ENCODE data around the gene TBC1D5. TPM values are rescaled to one million over a fixed set of nuclear protein-coding genes. Genes with fewer than 3 reads are reported as not detected.

TBC1D5 gene
- total and polyA plus RNA-seq, 2 of the 8 experiments (the other 6 are each of a cell fraction or from before 2014, with no cell fraction given), result 11.0 to 22.9 TPM

GRCh38 chr3:17239417-17239816 lies 503.0 kb downstream of the TBC1D5 start:
- Histone ChIP-seq H4K91ac (replicated peaks; ENCODE audit: insufficient read length, low read length) (no peak overlapping the region), H3K18ac (ENCODE audit: extremely low read depth, low read length) (no peak overlapping the region), H2BK120ac (replicated peaks; ENCODE audit: low read depth, low read length) (no peak overlapping the region), H3K4me1 (replicated peaks in 1 of 4; ENCODE audit: control insufficient read depth in 3 of 4, insufficient read depth in 4 of 4, low read length in 3 of 4) (no peaks in the 10 kb centered on the region), H3K4me2 (ENCODE audit: insufficient read depth in 1 of 2, low read depth in 2 of 2, low read length in 2 of 2) (no peak overlapping the region), H3K27me3 (replicated peaks in 1 of 4; ENCODE audit: control insufficient read depth in 3 of 4, extremely low read depth in 1 of 4, insufficient read depth in 3 of 4, low read length in 3 of 4) (no peaks in the 10 kb centered on the region), H2BK20ac (ENCODE audit: low read length) (no peak overlapping the region), H3K14ac (ENCODE audit: insufficient read length) (no peak overlapping the region), H2BK15ac (ENCODE audit: low read length) (no peak overlapping the region), H3K56ac (replicated peaks; ENCODE audit: insufficient read length, low read depth, low read length) (no peak overlapping the region), H4K20me1 (replicated peaks in 1 of 2; ENCODE audit: control insufficient read depth in 1 of 2, insufficient read depth in 2 of 2, low read length in 2 of 2) (no peaks in the 10 kb centered on the region), H2AFZ (ENCODE audit: low read length) (no peak overlapping the region), H3K4me3 (ENCODE audit: extremely low read depth in 1 of 4, insufficient read depth in 2 of 4, low read depth in 3 of 4, low read length in 4 of 4) (no peak overlapping the region), H3K36me3 (ENCODE audit: control insufficient read depth in 2 of 4, insufficient read depth in 4 of 4, low read length in 3 of 4) (no peaks in the 10 kb centered on the region), H3K23ac (ENCODE audit: insufficient read length) (no peak overlapping the region), H2BK5ac (ENCODE audit: low read depth, low read length) (no peak overlapping the region), H2BK12ac (ENCODE audit: low read depth, low read length) (no peak overlapping the region), H3K79me1 (ENCODE audit: low read depth, low read length) (no peaks in the 10 kb centered on the region), H3K27ac (ENCODE audit: low read depth, low read length) (no peak overlapping the region), H3K9ac (replicated peaks in 1 of 4; ENCODE audit: extremely low read depth in 1 of 4, low read depth in 3 of 4, low read length in 3 of 4) (no peak overlapping the region), H4K5ac (ENCODE audit: insufficient read length, low read depth, low read length) (no peak overlapping the region), H3K9me3 (ENCODE audit: insufficient read depth in 2 of 2, low read depth in 1 of 2, low read length in 1 of 2) (no peaks in the 10 kb centered on the region), H3K4ac (replicated peaks; ENCODE audit: insufficient read length, low read depth, low read length) (no peak overlapping the region), H2AK5ac (ENCODE audit: low read depth, low read length) (no peak overlapping the region), H3K23me2 (ENCODE audit: low read depth, low read length) (no peaks in the 10 kb centered on the region), H4K8ac (ENCODE audit: extremely low read depth, insufficient read depth, low read length) (no peak overlapping the region), H3K79me2 (ENCODE audit: control insufficient read depth in 1 of 2, insufficient read depth in 2 of 2, low read length in 2 of 2) (no peaks in the 10 kb centered on the region)
- ChIA-PET CTCF (ENCODE audit: partially characterized antibody) (interaction anchor here (0.7 to 1.2 kb wide), 2 partner anchors 13 to 166 kb away, joined by 3 to 4 read pairs; no protein-coding TSS in a partner anchor), POLR2A (ENCODE audit: partially characterized antibody) (no interaction called here)
- no peak for DNase-seq (ENCODE audit: low read depth in 1 of 2, low spot score in 2 of 2)
- FAIRE-seq, result no peak
- TF ChIP-seq KDM4A (IDR thresholded peaks at IDR 0.05; ENCODE audit: low read depth, low read length, severe bottlenecking), result no peak
- TF ChIP-seq TEAD4 (IDR thresholded peaks at IDR 0.05; ENCODE audit: low read depth, low read length), result no peak
